HepG2 (cell line): Measurements from ENCODE around the gene ZMYND8. TPM values are rescaled to one million over a fixed set of nuclear protein-coding genes. Genes with fewer than 3 reads are reported as not detected.

Experiments used
- AFF4 ChIP-seq: sonication (generic); formaldehyde crosslinking; IDR thresholded peaks from 2 replicates; pipeline ENCODE4 v1.4.0; 2020; ENCODE audit warnings: missing genetic modification reagents
- ARNTL ChIP-seq: sonication (generic); formaldehyde crosslinking; IDR thresholded peaks from 2 replicates; pipeline ENCODE4 v1.4.0; 2020; ENCODE audit warnings: mild to moderate bottlenecking, missing genetic modification reagents
- BHLHE40 ChIP-seq: IDR thresholded peaks from 2 replicates; pipeline ENCODE4 v1.6.1; 2011; ENCODE audit warnings: low read length, improper control_type of control experiment
- CCDC6 ChIP-seq: sonication (generic); formaldehyde crosslinking; IDR thresholded peaks from 2 replicates; pipeline ENCODE4 v1.8.1; 2022; ENCODE audit warnings: mild to moderate bottlenecking, missing genetic modification reagents, moderate library complexity
- DRAP1 ChIP-seq: IDR thresholded peaks from 2 replicates; pipeline ENCODE4 v1.6.1; 2016; ENCODE audit warnings: missing genetic modification reagents, missing compliant biosample characterization
- KLF12 ChIP-seq: sonication (generic); formaldehyde crosslinking; IDR thresholded peaks from 2 replicates; pipeline ENCODE4 v1.4.0; 2020; ENCODE audit warnings: missing genetic modification reagents, borderline replicate concordance
- NAIF1 ChIP-seq: sonication (generic); formaldehyde crosslinking; IDR thresholded peaks from 2 replicates; pipeline ENCODE4 v1.5.0; 2020; ENCODE audit warnings: mild to moderate bottlenecking, missing genetic modification reagents, borderline replicate concordance
- NCOR1 ChIP-seq: fragments of 200-600 bp; sonication (generic); IDR thresholded peaks from 2 replicates; pipeline ENCODE4 v1.7.0; 2017; ENCODE audit warnings: antibody characterized with exemption, low read length, borderline replicate concordance
- NONO ChIP-seq, 2 experiments: fragments of 450-650 bp in 1 of 2; sonication (generic) in 1 of 2; formaldehyde crosslinking in 1 of 2; IDR thresholded peaks in 1 of 2; conservative IDR thresholded peaks in 1 of 2; 2 replicates each; pipeline versions ENCODE4 v1.6.1 to v1.8.0; 2017 to 2022; ENCODE audit warnings: mild to moderate bottlenecking in 1 of 2, missing genetic modification reagents in 1 of 2, moderate library complexity in 1 of 2
- NR2F2 ChIP-seq: IDR thresholded peaks from 2 replicates; pipeline ENCODE4 v1.6.1; 2012; ENCODE audit warnings: low read depth, inconsistent platforms, borderline replicate concordance
- RXRA ChIP-seq: sonication (generic); formaldehyde crosslinking; IDR thresholded peaks from 2 replicates; pipeline ENCODE4 v1.5.1; 2020; ENCODE audit warnings: missing genetic modification reagents
- TBL1XR1 ChIP-seq: fragments of 150-350 bp; IDR thresholded peaks from 2 replicates; pipeline ENCODE4 v1.6.1; 2014; ENCODE audit warnings: borderline replicate concordance, low read length; ENCODE audit not compliant: partially characterized antibody
- ZBED4 ChIP-seq: sonication (generic); formaldehyde crosslinking; IDR thresholded peaks from 2 replicates; pipeline ENCODE4 v1.4.0; 2020; ENCODE audit warnings: missing genetic modification reagents, borderline replicate concordance
- ZC3H13 ChIP-seq: sonication (generic); formaldehyde crosslinking; IDR thresholded peaks from 2 replicates; pipeline ENCODE4 v1.8.1; 2023; ENCODE audit warnings: mild to moderate bottlenecking, missing genetic modification reagents, moderate library complexity
- ZNF510 ChIP-seq: sonication (generic); formaldehyde crosslinking; IDR thresholded peaks from 2 replicates; pipeline ENCODE4 v1.4.0; 2020; ENCODE audit warnings: low read depth, mild to moderate bottlenecking, missing genetic modification reagents
- ZNF652 ChIP-seq: IDR thresholded peaks from 2 replicates; pipeline ENCODE4 v1.6.1; 2016; ENCODE audit warnings: low read depth, borderline replicate concordance
- ZSCAN29 ChIP-seq: sonication (generic); formaldehyde crosslinking; conservative IDR thresholded peaks from 2 replicates; pipeline ENCODE4 v1.4.0; 2020; ENCODE audit warnings: mild to moderate bottlenecking, missing genetic modification reagents
- ZSCAN30 ChIP-seq: sonication (generic); formaldehyde crosslinking; IDR thresholded peaks from 2 replicates; pipeline ENCODE4 v1.5.0; 2020; ENCODE audit warnings: mild to moderate bottlenecking, missing genetic modification reagents
- ZSCAN31 ChIP-seq: sonication (generic); formaldehyde crosslinking; IDR thresholded peaks from 2 replicates; pipeline ENCODE4 v1.5.0; 2020; ENCODE audit warnings: low read depth, mild to moderate bottlenecking, missing genetic modification reagents
- polyA plus RNA-seq, 8 experiments: library from polyadenylated mRNA; depleted of rRNA in 3 of 8; stranded (reverse) in 7 of 8; unstranded in 1 of 8; fragments of >200 nt; fragmentation: Illumina TruSeq in 4 of 8; extraction: Trizol in 4 of 8; gene quantifications; 2 replicates each; pipeline versions ENCODE4 v1.2.1 to v1.2.3, GENCODE V29; 2011 to 2016; ENCODE audit warnings: low read depth in 4 of 8, missing spikeins in 1 of 8, mixed read lengths in 1 of 8; ENCODE audit not compliant: insufficient read depth in 1 of 8
- total RNA-seq, 5 experiments: library from RNA; depleted of rRNA; stranded (reverse); fragments of >200 nt; fragmentation: Illumina TruSeq; extraction: Trizol; gene quantifications; 2 replicates each; pipeline ENCODE4 v1.2.3, GENCODE V29; 2016; ENCODE audit warnings: low read depth in 1 of 5
- TF ChIP-seq, protein P1 (sequence below): sonication (generic); formaldehyde crosslinking; IDR thresholded peaks from 2 replicates; pipeline ENCODE4 v1.4.0; 2020; ENCODE audit warnings: mild to moderate bottlenecking, missing genetic modification reagents

ZMYND8 gene
- total and polyA plus RNA-seq, 2 of the 13 experiments (the other 11 are each of a cell fraction or from before 2014, with no cell fraction given) = 53.9 to 84.7 TPM

- TF ChIP-seq ARNTL (CRISPR knock-in tag) (peak; percentile 93), ZC3H13 (CRISPR knock-in tag) (no peak; the same call in 1 of the 2 replicates), CCDC6 (no peak), BHLHE40 (peak; percentile 37; the same call in 1 of the 2 replicates), KLF12 (CRISPR knock-in tag) (peak; percentile 71; the same call in 1 of the 2 replicates), ZSCAN30 (CRISPR knock-in tag) (0 out of 2 replicates have a peak, but pooled peaks have one; percentile 86), ZNF652 (CRISPR knock-in tag) (peak; percentile 78), NONO (IDR thresholded peaks at IDR 0.05) (no peak), NONO (CRISPR knock-in tag; conservative IDR thresholded peaks at IDR 0.05) (peak; percentile 91), RXRA (CRISPR knock-in tag) (peak; percentile 98), NAIF1 (CRISPR knock-in tag) (peak; percentile 95), NR2F2 (no peak), ZSCAN31 (CRISPR knock-in tag) (peak; percentile 77; the same call in 1 of the 2 replicates), TBL1XR1 (peak; percentile 89), ZNF510 (CRISPR knock-in tag) (peak; percentile 81; the same call in 1 of the 2 replicates), ZSCAN29 (CRISPR knock-in tag) (peak; percentile 96), NCOR1 (peak; percentile 95), DRAP1 (CRISPR knock-in tag) (peak; percentile 89), AFF4 (CRISPR knock-in tag) (peak; percentile 84), ZBED4 (no peak; the same call in 1 of the 2 replicates)
- TF ChIP-seq, protein P1, sequence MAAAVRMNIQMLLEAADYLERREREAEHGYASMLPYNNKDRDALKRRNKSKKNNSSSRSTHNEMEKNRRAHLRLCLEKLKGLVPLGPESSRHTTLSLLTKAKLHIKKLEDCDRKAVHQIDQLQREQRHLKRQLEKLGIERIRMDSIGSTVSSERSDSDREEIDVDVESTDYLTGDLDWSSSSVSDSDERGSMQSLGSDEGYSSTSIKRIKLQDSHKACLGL (CRISPR knock-in tag) = peak; percentile 3; the same call in 1 of the 2 replicates
Observed at GRCh38 chr20:47358672-47359529, 2.4 kb upstream of the ZMYND8 start (continued).
